Thyroid gland (tissue), 4 donors: ENCODE measurements around the gene SDS. TPM values are rescaled to one million over a fixed set of nuclear protein-coding genes. Genes with fewer than 3 reads are reported as not detected.
A peak's percentile ranks its signal among the peaks of the same experiment; 100 is the strongest.

Experiments used
- DNase-seq, 2 donors: peaks; one replicate each; pipeline ENCODE4 v3.0.0-alpha.2; 2019
- H3K27ac ChIP-seq, 3 donors: fragments of 200-600 bp; sonication (generic); 1 replicate in 2 of 3; 2 replicates in 1 of 3; pipeline ENCODE4 v1.5.1; 2016 to 2019; ENCODE audit warnings: mild to moderate bottlenecking in 1 of 3, moderate library complexity in 1 of 3
- H3K27me3 ChIP-seq: fragments of 200-600 bp; sonication (generic); one replicate; pipeline ENCODE4 v1.5.1; 2019
- H3K36me3 ChIP-seq, 2 donors: fragments of 200-600 bp; sonication (generic); one replicate each; pipeline ENCODE4 v1.5.1; 2016 to 2019
- H3K4me1 ChIP-seq, 2 donors: fragments of 200-600 bp; sonication (generic); one replicate each; pipeline ENCODE4 v1.5.1; 2017 to 2019
- H3K4me3 ChIP-seq, 3 donors: fragments of 200-600 bp; sonication (generic); replicated peaks in 1 of 3; 1 replicate in 2 of 3; 2 replicates in 1 of 3; pipeline ENCODE4 v1.5.1; 2016; ENCODE audit warnings: mild to moderate bottlenecking in 1 of 3
- H3K9me3 ChIP-seq: fragments of 200-600 bp; sonication (generic); one replicate; pipeline ENCODE4 v1.5.1; 2017
- CTCF ChIP-seq, 6 experiments: fragments of 200-600 bp in 3 of 6; fragments of 450-650 bp in 3 of 6; sonication (generic) in 3 of 6; IDR thresholded peaks; one replicate each; pipeline ENCODE4 v1.5.1; 2016 to 2019; ENCODE audit warnings: antibody characterized with exemption in 6 of 6, mild to moderate bottlenecking in 2 of 6, inconsistent platforms in 1 of 6, moderate library complexity in 1 of 6
- POLR2A ChIP-seq, 2 donors: fragments of 450-650 bp; IDR thresholded peaks; one replicate each; pipeline ENCODE4 v1.6.1; 2017; ENCODE audit warnings: antibody characterized with exemption in 2 of 2, mild to moderate bottlenecking in 2 of 2, moderate library complexity in 1 of 2
- WGBS, 2 donors: methylation state at CpG; one replicate each; pipeline ENCODE4 v1.1.5; 2017; 5-methylcytosine and 5-hydroxymethylcytosine counted together
- intact Hi-C: fragments of 100-400 bp; cut with DNase I; formaldehyde crosslinking; loops from one replicate; pipeline ENCODE4 v1.15.1; 2023
- total RNA-seq, 4 donors: library from RNA; depleted of rRNA; stranded (reverse); fragments of >200 nt; gene quantifications; one replicate each; pipeline ENCODE4 v1.2.3, GENCODE V29; 2016

The SDS gene
- total RNA-seq, 4 donors from 2014 or later: 0.33 to 1.4 TPM; not detected in 2

GRCh38 chr12:113397497-113398197, 6.0 kb downstream of the SDS start:
- DNase-seq: no peak
- no peaks in the 10 kb centered on the region for H3K4me1 ChIP-seq
- no peak for TF ChIP-seq POLR2A (IDR thresholded peaks at IDR 0.05)
- TF ChIP-seq CTCF (IDR thresholded peaks at IDR 0.05): no peak
- intact Hi-C loops: no loop called here
- no peaks in the 10 kb centered on the region for H3K9me3 ChIP-seq
- H3K4me3 ChIP-seq: no peak overlapping the region
- H3K27ac ChIP-seq: no peak overlapping the region
- no peaks in the 10 kb centered on the region for H3K27me3 ChIP-seq
- 40 to 46% methylated on average over 9 to 10 of the region's 10 CpGs for WGBS, 2 donors
- no peaks in the 10 kb centered on the region for H3K36me3 ChIP-seq

- no peaks in the 10 kb centered on the region for H3K4me1 ChIP-seq
- 65 to 67% methylated on average over 10 to 12 of the region's 16 CpGs for WGBS, 2 donors
- H3K36me3 ChIP-seq: no peaks in the 10 kb centered on the region
- TF ChIP-seq POLR2A (IDR thresholded peaks at IDR 0.05) (no peak), CTCF (IDR thresholded peaks at IDR 0.05) (no peak)
- no peak for DNase-seq
- H3K9me3 ChIP-seq: no peaks in the 10 kb centered on the region
- no peak overlapping the region for H3K4me3 ChIP-seq
- H3K27ac ChIP-seq: no peak overlapping the region
- intact Hi-C loops: no loop called here
- H3K27me3 ChIP-seq: no peaks in the 10 kb centered on the region
Observed at GRCh38 chr12:113396828-113397496, 6.7 kb downstream of the SDS start.

GRCh38 chr12:113396200-113396599, 7.5 kb downstream of the SDS start:
- Histone ChIP-seq H3K4me3 (no peak overlapping the region), H3K9me3 (no peaks in the 10 kb centered on the region), H3K27ac (no peak overlapping the region), H3K36me3 (no peaks in the 10 kb centered on the region), H3K4me1 (no peaks in the 10 kb centered on the region), H3K27me3 (no peaks in the 10 kb centered on the region)
- TF ChIP-seq CTCF (IDR thresholded peaks at IDR 0.05) (no peak), POLR2A (IDR thresholded peaks at IDR 0.05) (no peak)
- intact Hi-C loops: no loop called here
- no peak for DNase-seq

- Histone ChIP-seq H3K27me3 (no peaks in the 10 kb centered on the region), H3K36me3 (peaks cover 0 to 6% of the 10 kb centered on the region in 2 donors), H3K4me1 (no peaks in the 10 kb centered on the region), H3K4me3 (no peak overlapping the region), H3K27ac (no peak overlapping the region), H3K9me3 (no peaks in the 10 kb centered on the region)
- intact Hi-C loops: no loop called here
- peak in 1 of 2 donors; percentile 34 for DNase-seq
- TF ChIP-seq CTCF (IDR thresholded peaks at IDR 0.05) (no peak), POLR2A (IDR thresholded peaks at IDR 0.05) (no peak)
- 42 to 47% methylated on average over 5 of the region's 5 CpGs for WGBS, 2 donors
Observed at GRCh38 chr12:113395119-113395518, 8.6 kb downstream of the SDS start.

GRCh38 chr12:113393749-113394148, 9.9 kb downstream of the SDS start:
- TF ChIP-seq POLR2A (IDR thresholded peaks at IDR 0.05) (no peak), CTCF (IDR thresholded peaks at IDR 0.05) (no peak)
- no peaks in the 10 kb centered on the region for H3K9me3 ChIP-seq
- intact Hi-C loops: no loop called here
- H3K27ac ChIP-seq: no peak overlapping the region
- 88 to 91% methylated on average over 5 of the region's 5 CpGs for WGBS, 2 donors
- no peak for DNase-seq
- no peaks in the 10 kb centered on the region for H3K27me3 ChIP-seq
- H3K36me3 ChIP-seq: peaks cover 2 to 15% of the 10 kb centered on the region in 2 donors
- no peak overlapping the region for H3K4me3 ChIP-seq
- no peaks in the 10 kb centered on the region for H3K4me1 ChIP-seq
